ENCODE measurements around the gene ZNF343.
"Not testable (repeated sequence)": the region's sequence is repeated elsewhere in the genome, so short reads cannot be mapped to it uniquely, and the experiment has no call there.

Gene ZNF343

DNA sequence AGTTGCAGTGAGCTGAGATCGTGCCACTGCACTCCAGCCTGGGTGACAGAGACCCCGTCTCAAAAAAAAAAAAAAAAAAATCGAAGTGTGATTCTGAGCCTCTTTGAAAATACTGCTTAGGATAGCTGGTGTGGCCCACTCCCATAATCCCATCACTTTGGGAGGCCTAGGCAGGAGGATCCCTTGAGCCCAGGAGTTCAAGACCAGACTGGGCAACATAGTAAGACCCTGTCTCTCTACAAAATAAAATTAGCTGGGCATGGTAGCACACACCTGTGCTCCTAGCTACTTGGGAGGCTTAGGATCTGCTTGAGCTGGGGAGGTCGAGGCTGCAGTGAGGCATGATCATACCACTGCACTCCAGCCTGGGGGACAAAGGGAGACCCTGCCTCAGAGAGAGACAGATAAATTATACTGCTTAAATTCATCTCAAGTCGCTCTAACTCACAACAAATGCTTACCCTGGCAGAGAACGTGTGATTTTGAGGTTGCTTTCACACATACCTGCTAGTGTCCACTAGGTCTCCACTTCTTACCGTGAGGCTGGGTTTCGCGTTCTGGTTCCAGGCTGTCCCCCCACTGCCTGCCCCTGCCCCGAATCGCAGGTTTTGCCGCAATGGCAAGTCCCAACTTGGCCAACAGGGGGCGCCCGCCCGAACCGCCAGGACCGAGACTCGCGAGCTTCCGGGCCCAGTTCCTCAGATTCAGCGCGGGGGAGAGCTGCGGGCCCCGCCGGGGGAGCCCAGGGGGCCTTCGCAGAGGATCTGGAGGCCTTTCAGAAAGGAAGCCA is 15.4 kb upstream of the ZNF343 start:
- in situ Hi-C loops (cut with HindIII; ENCODE audit: low pct_ligation_motif_present, low sequenced_read_pairs) = no loop called here
- TF ChIP-seq, protein P1, sequence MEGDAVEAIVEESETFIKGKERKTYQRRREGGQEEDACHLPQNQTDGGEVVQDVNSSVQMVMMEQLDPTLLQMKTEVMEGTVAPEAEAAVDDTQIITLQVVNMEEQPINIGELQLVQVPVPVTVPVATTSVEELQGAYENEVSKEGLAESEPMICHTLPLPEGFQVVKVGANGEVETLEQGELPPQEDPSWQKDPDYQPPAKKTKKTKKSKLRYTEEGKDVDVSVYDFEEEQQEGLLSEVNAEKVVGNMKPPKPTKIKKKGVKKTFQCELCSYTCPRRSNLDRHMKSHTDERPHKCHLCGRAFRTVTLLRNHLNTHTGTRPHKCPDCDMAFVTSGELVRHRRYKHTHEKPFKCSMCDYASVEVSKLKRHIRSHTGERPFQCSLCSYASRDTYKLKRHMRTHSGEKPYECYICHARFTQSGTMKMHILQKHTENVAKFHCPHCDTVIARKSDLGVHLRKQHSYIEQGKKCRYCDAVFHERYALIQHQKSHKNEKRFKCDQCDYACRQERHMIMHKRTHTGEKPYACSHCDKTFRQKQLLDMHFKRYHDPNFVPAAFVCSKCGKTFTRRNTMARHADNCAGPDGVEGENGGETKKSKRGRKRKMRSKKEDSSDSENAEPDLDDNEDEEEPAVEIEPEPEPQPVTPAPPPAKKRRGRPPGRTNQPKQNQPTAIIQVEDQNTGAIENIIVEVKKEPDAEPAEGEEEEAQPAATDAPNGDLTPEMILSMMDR (IDR thresholded peaks at IDR 0.05; ENCODE audit: low read depth, low read length, missing control alignments) = peak; percentile 98
- Histone ChIP-seq H3K27ac (peak overlapping the region; percentile 47), H3K36me3 (replicated peaks) (no peaks in the 10 kb centered on the region), H3K4me3 (ENCODE audit: low read depth, low read length) (peak overlapping the region; percentile 80), H3K27me3 (replicated peaks) (no peaks in the 10 kb centered on the region)
- peak; percentile 60 for DNase-seq

DNA sequence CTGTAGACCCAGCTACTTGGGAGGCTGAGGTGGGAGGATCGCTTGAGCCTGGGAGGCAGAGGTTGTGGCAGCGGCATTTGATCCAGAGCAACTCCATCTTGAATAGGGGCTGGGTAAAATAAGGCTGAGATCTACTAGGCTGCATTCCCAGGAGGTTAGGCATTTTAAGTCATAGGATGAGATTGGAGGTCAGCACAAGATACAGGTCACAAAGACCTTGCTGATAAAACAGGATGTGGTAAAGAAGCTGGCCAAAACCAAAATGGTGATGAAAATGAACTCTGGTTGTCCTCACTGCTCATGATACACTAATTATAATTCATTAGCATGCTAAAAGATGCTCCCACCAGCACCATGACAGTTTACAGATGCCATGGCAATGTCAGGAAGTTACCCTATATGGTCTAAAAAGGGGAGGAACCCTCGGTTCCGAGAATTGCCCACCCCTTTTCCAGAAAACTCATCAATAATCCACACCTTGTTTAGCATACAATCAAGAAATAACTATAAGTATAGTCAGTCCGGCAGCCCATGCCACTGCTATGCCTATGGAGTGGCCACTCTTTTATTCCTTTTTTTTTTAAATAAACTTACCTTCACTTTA is 14.2 kb upstream of the ZNF343 start:
- H3K27ac ChIP-seq; H3K36me3 ChIP-seq (replicated peaks); in situ Hi-C loops (cut with HindIII; ENCODE audit: low pct_ligation_motif_present, low sequenced_read_pairs); DNase-seq; H3K27me3 ChIP-seq (replicated peaks); H3K4me3 ChIP-seq (ENCODE audit: low read depth, low read length): not testable (repeated sequence)

DNA sequence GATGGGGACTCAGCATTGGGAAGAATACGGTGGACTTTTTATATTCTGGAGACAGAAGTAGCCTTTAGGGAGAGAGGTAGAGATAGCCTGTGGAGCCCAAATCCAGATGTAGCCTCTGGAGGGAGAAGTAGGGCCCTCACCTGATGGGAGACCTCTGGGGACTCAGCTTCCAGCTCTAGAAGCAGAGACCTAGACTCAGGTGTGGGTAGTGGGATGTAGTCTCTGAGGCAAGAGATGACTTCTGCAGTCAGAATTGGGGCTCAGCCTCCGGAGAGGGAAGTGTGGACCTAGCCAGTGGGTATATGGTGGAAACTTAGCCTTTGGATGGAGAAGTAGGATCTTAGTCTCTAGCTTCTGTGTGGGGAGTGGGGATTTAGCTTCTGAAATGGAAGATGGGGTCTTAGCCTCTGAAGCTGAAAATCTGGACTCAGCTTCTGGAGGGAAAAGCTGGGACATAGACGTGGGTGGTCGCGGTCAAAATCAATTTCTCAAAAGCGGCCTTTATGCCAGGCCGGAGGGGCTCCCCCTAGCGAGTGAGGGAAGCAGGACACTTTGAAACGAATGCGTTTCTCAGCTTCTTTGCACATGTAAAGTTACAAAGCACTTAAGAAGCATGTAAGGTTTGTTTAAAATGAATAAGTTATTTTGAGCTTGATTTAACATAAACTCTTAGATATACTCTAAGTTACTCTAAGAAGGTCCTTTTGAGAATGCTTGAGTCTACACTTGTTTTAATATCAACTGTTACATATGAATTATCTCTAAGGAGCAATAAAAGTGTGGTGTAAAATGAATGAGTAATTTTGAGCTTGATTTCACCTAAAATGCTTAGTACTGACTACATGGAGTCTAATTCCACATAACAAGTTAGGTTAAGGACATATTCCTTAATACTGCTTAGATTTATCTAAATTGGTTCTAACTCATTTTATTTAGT is 12.9 kb upstream of the ZNF343 start:
- in situ Hi-C loops (cut with HindIII; ENCODE audit: low pct_ligation_motif_present, low sequenced_read_pairs) = no loop called here
- Histone ChIP-seq H3K4me3 (ENCODE audit: low read depth, low read length) (no peak overlapping the region), H3K27me3 (replicated peaks) (no peaks in the 10 kb centered on the region), H3K27ac (no peak overlapping the region), H3K36me3 (replicated peaks) (no peaks in the 10 kb centered on the region)
- TF ChIP-seq, protein P1 (IDR thresholded peaks at IDR 0.05; ENCODE audit: low read depth, low read length, missing control alignments) = peak; percentile 96
- peak; percentile 27 for DNase-seq

DNA sequence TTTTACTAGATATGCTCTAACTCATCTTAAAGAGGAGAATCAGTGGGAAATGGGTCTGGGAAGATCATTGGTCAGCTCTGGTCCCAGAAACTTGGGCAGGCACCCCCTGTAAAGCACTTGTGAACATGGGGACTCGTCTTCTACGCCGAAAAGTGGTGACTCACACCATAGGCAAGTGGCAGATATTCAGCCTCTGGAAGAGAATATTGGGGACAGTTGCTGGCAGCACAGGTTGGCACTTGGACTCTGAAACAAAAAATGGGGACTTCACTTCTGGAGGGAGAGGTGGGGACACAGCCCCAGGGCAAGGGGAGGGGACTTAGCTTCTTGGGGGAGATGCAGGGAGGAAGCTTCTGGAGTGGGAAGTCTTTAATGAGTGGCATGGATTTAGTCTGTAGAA is 11.9 kb upstream of the ZNF343 start:
- H3K36me3 ChIP-seq (replicated peaks) = no peaks in the 10 kb centered on the region
- TF ChIP-seq, protein P1 (IDR thresholded peaks at IDR 0.05; ENCODE audit: low read depth, low read length, missing control alignments) = no peak
- no peaks in the 10 kb centered on the region for H3K27me3 ChIP-seq (replicated peaks)
- no peak for DNase-seq
- in situ Hi-C loops (cut with HindIII; ENCODE audit: low pct_ligation_motif_present, low sequenced_read_pairs) = no loop called here
- no peak overlapping the region for H3K27ac ChIP-seq
- no peak overlapping the region for H3K4me3 ChIP-seq (ENCODE audit: low read depth, low read length)

DNA sequence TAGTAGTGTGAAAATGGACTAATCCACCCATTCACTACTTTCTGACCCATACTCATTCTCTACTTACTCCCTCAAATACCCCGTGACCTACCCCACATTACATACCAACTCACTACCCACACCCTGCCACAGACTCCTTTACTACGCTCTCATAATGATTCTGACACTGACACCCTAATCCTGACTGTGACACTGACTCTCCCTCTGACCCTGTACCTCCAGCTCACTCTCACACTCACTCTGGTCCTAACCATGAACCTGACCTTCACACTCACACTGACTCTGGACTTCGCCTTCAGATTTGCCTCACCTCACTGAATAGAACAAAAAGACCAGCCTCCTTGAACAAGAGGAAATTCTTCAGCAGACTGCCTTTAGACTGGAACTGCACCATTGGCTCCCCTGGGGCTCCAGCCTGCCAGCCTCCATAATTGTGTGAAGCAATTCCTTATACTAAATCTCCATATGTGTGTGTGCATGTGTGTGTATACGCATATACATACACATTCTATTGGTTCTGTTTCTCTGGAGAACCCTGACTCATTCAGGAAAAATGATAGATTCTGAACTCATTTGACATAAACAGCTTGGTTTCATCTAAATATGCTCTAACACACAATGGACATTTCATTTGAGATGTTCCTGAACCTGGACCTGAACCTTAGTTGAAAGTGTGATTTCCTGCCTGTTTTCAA is 10.5 kb upstream of the ZNF343 start:
- Histone ChIP-seq H3K27ac (no peak overlapping the region), H3K4me3 (ENCODE audit: low read depth, low read length) (no peak overlapping the region), H3K27me3 (replicated peaks) (no peaks in the 10 kb centered on the region), H3K36me3 (replicated peaks) (no peaks in the 10 kb centered on the region)
- peak; percentile 27 for DNase-seq
- TF ChIP-seq, protein P1 (IDR thresholded peaks at IDR 0.05; ENCODE audit: low read depth, low read length, missing control alignments) = no peak
- in situ Hi-C loops (cut with HindIII; ENCODE audit: low pct_ligation_motif_present, low sequenced_read_pairs) = no loop called here
